ENCODE results near the gene STARD5.
"Not testable (repeated sequence)": the region's sequence is repeated elsewhere in the genome, so short reads cannot be mapped to it uniquely, and the experiment has no call there.

The STARD5 gene, protein sequence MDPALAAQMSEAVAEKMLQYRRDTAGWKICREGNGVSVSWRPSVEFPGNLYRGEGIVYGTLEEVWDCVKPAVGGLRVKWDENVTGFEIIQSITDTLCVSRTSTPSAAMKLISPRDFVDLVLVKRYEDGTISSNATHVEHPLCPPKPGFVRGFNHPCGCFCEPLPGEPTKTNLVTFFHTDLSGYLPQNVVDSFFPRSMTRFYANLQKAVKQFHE

GRCh38 chr15:81323944-81324881 is at the start of gene STARD5:
TSS of gene STARD5 (minus strand) at chr15:81324141. CDS start at chr15:81324099, 42 bp downstream.
- peak within 1 kb of the TSS; percentile 72 for H3K4me3 ChIP-seq (ENCODE audit: low read depth, low read length)
- DNase-seq (ENCODE audit: low read depth), result peak; percentile 91

DNA sequence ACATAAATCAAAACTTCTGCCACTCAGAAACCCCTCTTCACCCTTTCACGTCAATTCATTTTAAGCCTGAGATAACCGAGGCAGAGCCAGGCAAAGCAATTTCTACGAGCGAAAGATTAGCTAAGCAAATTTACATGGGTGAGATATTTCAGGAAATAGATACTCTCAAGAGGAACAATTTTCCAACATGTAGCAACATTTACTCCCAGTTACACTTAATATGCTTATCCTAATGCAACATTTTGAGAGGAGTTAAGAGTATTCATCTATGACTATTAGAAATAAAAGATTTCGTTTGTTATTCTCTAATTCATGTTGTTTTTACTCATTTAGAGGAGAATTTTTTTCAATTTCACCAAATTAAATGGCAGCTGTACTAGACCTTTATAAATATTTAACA is 49.2 kb upstream of the STARD5 start:
- DNase-seq (ENCODE audit: low read depth), result no peak

DNA sequence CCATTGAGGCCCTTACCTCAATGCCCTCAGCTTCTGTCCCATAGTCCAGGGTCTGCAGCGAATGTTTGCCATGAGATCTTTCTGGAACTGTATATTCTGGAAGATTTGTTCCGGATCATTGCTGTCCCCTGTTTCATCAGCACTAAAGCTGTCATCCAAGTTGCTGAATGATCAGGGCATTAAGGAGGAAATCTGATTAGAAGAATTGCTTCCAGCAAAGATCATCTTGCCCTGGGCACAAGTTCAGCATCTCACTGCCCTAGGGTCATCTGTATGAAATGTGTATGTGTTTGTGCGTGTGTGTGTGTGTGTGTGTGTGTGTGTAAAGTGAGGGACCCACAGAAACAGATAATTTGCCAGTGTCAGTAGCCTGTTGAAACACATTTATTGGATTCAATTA is 48.6 kb upstream of the STARD5 start:
- no peak for DNase-seq (ENCODE audit: low read depth)
- no peak overlapping the region for H3K4me3 ChIP-seq (ENCODE audit: low read depth, low read length)

More for the DNA sequence above, 49.2 kb upstream of the STARD5 start:
- no peak overlapping the region for H3K4me3 ChIP-seq (ENCODE audit: low read depth, low read length)

DNA sequence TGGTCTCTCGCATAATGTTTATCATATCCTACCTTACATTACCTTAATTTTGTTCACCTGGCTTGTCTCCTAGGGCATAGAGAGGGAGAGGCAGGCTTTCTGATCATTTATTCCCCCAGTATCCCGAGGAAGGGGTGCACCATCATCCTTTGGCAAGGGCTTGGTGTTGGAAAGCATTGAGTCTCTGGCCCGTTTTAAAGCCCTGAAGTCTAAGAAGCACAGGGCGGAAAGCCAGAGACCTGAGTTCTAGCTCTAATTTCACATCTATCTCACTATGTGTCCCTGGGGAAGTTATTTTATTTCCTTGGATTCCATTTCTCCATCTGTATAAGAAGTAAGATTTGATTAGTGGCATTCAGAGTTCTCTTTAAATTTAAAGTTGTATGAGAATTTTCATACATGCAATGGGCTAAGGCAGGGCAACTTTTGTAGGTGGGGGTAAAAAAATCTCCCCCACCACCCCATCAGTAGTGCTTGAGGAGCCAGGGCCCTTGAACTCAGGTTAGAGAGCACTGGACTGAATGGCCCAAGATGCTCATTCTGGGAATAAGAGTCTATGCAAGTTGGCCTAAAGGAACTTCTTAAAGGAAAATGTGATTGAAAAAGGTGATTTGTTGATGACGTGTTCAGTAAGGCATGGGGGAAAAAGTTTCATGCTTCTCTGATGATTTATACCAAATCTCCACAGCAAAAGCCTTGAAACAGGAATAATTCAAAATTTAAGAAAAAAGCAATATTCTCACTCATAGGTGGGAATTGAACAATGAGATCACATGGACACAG is 40.0 kb upstream of the STARD5 start:
- H3K4me3 ChIP-seq (ENCODE audit: low read depth, low read length), result no peak overlapping the region

GRCh38 chr15:81363276-81363675 is 39.3 kb upstream of the STARD5 start:
- no peak overlapping the region for H3K4me3 ChIP-seq (ENCODE audit: low read depth, low read length)
- no peak for DNase-seq (ENCODE audit: low read depth)

More for the DNA sequence above, 40.0 kb upstream of the STARD5 start:
- DNase-seq (ENCODE audit: low read depth), result no peak

DNA sequence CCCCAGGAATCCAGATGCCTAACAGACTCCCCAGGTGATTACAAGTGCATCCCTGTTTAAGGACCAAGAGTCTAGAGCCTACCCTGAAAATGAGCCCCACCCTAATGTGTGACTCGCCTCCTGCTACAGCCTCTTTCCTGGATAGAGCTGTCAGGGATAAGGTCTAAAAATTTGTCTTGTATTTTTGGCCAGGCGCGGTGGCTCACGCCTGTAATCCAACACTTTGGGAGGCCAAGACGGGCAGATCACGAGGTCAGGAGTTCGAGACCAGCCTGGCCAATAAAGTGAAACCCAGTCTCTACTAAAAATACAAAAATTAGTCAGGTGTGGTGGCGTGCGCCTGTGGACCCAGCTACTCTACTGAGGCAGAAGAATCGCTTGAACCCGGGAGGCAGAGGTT is 38.8 kb upstream of the STARD5 start:
- DNase-seq (ENCODE audit: low read depth), result no peak
- no peak overlapping the region for H3K4me3 ChIP-seq (ENCODE audit: low read depth, low read length)

GRCh38 chr15:81361891-81362290 is 38.0 kb upstream of the STARD5 start:
- no peak overlapping the region for H3K4me3 ChIP-seq (ENCODE audit: low read depth, low read length)
- no peak for DNase-seq (ENCODE audit: low read depth)

DNA sequence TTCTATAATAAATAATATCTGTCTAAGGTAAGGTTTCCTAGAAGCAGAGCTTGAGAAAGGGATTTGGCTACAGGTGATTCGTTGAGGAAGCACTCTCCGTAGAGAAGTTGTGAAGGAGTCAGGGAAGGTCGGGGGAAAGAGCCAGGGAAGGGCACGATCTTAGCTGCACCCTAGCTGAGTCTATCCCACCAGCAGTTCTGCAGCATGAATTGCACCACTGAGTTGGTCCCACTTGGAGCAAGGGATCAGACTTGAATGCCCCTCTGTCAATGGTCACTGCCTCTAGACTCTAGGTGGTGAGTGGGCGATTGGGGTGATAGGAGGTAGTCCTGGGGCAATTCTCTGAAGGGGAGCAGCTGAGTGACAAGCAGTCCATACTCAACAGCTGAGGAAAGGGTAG is 36.5 kb upstream of the STARD5 start:
- DNase-seq (ENCODE audit: low read depth), result no peak
- H3K4me3 ChIP-seq (ENCODE audit: low read depth, low read length), result no peak overlapping the region

- no peak for DNase-seq (ENCODE audit: low read depth)
- H3K4me3 ChIP-seq (ENCODE audit: low read depth, low read length), result no peak overlapping the region
Observed at GRCh38 chr15:81358248-81358647, 34.3 kb upstream of the STARD5 start.

- no peak overlapping the region for H3K4me3 ChIP-seq (ENCODE audit: low read depth, low read length)
- DNase-seq (ENCODE audit: low read depth), result no peak
Observed at GRCh38 chr15:81357180-81357686, 33.3 kb upstream of the STARD5 start.

DNA sequence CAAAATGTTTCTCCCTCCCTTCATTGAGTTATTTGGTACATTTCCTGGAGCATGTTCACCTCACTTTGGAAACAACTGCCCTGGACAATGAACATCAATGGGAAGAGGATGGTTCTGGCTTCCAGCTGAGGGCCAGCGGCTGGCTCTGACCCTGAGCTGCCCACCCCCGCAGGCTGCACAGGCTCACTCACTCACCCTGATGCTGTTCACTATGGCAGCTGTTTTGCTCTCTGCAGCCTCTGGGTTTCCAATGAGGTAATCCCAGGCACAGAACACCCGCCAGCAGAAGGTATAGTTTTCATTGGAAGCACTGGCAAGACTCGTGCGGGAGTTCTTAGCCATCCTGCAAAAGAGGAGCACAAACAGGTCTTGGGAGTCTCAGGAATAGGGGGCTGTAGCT is 32.3 kb upstream of the STARD5 start:
- no peak for DNase-seq (ENCODE audit: low read depth)
- no peak overlapping the region for H3K4me3 ChIP-seq (ENCODE audit: low read depth, low read length)

DNA sequence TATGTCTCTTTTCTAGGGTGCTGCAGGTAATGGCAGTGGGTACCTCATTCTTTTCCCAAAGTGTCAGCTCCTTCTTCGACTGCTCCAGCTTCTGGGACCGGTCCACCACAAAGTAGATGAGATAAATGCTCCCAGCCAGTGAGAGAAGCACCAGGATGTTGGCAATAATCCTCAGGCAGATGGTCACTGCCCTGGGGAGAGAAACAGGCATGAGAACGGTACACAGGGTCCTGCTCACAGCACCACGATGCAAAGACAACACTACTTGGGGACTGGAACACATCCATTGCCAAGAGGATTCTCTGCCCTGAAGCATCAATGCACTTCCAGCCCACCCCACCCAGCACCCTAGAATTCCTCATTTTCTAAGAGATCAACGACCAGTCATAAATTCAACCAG is 27.7 kb upstream of the STARD5 start:
- no peak overlapping the region for H3K4me3 ChIP-seq (ENCODE audit: low read depth, low read length)
- no peak for DNase-seq (ENCODE audit: low read depth)

DNA sequence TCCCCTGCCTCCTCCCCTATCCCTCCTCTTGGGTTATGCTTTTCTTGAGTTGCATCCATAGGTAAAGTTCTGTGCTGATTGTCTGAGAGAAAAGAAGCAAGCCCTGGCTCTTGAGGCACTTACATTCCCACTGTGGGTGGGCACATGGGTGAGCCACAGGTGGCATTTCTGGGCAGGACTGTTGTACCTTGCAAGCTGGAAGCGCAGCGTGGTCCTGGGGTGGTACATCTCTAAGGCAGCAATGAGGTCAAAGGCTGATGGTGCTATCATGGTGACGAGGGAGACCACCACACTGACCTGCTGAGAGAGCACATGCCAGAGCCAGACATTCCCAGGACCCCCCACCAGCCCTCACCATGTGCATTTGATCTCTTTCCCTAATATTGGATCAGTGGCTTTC is 25.3 kb upstream of the STARD5 start:
- H3K4me3 ChIP-seq (ENCODE audit: low read depth, low read length), result no peak overlapping the region
- no peak for DNase-seq (ENCODE audit: low read depth)

GRCh38 chr15:81348691-81349090 is 24.8 kb upstream of the STARD5 start:
- not testable (repeated sequence) for H3K4me3 ChIP-seq (ENCODE audit: low read depth, low read length); DNase-seq (ENCODE audit: low read depth)

GRCh38 chr15:81347910-81348309 is 24.0 kb upstream of the STARD5 start:
- no peak for DNase-seq (ENCODE audit: low read depth)

GRCh38 chr15:81346611-81347010 is 22.7 kb upstream of the STARD5 start:
- no peak overlapping the region for H3K4me3 ChIP-seq (ENCODE audit: low read depth, low read length)

More at GRCh38 chr15:81347910-81348309, 24.0 kb upstream of the STARD5 start:
- no peak overlapping the region for H3K4me3 ChIP-seq (ENCODE audit: low read depth, low read length)

DNA sequence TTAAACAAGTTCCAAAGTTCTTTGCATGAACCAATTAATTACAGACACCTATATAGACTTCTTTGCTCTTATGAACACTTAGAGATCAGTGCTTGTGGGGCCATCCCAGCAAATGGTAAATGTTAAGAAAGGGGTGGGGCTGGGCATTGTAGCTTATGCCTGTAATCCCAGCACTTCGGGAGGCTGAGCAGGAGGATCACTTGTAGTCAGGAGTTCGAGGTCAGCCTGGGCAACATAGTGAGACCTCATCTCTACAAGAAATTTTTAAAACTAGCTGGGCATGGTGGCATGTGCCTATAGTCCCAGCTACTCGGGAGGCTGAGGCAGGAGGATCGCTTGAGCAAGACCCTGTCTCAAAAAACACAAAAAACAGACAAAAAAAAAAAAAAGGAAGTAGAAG is 19.4 kb upstream of the STARD5 start:
- no peak for DNase-seq (ENCODE audit: low read depth)
- no peak overlapping the region for H3K4me3 ChIP-seq (ENCODE audit: low read depth, low read length)

More at GRCh38 chr15:81346611-81347010, 22.7 kb upstream of the STARD5 start:
- no peak for DNase-seq (ENCODE audit: low read depth)

- no peak overlapping the region for H3K4me3 ChIP-seq (ENCODE audit: low read depth, low read length)
- DNase-seq (ENCODE audit: low read depth), result no peak
Observed at GRCh38 chr15:81341351-81341750, 17.4 kb upstream of the STARD5 start.

- H3K4me3 ChIP-seq (ENCODE audit: low read depth, low read length), result no peak overlapping the region
- no peak for DNase-seq (ENCODE audit: low read depth)
Observed at GRCh38 chr15:81339851-81340250, 15.9 kb upstream of the STARD5 start.

DNA sequence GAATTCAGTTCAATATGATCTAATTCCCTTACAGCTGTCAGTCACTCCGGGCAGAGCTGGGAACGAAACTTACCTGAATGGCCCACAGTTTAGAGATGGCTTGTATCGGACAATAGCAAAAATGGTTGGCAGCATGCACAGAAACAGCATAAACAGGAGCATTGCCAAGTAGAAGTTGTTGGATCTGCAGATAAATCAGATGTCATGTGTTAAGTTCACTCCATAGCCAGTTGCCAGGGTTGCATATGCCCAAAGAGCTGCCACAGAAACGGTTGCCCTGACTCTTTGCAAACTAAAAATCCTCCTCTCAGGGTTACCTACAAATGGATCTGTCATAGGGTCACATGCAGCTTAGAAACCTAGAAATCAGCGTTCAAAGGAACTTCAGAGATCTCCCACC is 15.4 kb upstream of the STARD5 start:
- no peak overlapping the region for H3K4me3 ChIP-seq (ENCODE audit: low read depth, low read length)
- no peak for DNase-seq (ENCODE audit: low read depth)

Data from skeletal muscle cell (primary cell).